HepG2 (cell line): Measurements from ENCODE around the gene ADGRG6. TPM values are rescaled to one million over a fixed set of nuclear protein-coding genes. Genes with fewer than 3 reads are reported as not detected.

Experiments
- HMG20A ChIP-seq: IDR thresholded peaks from 2 replicates; pipeline ENCODE4 v1.6.1; 2016; ENCODE audit warnings: borderline replicate concordance
- MYC ChIP-seq: sonication (generic); formaldehyde crosslinking; IDR thresholded peaks from 2 replicates; pipeline ENCODE4 v1.9.0; 2021; ENCODE audit warnings: missing genetic modification reagents, borderline replicate concordance
- MZF1 ChIP-seq: sonication (generic); formaldehyde crosslinking; IDR thresholded peaks from 2 replicates; pipeline ENCODE4 v1.8.1; 2023; ENCODE audit warnings: mild to moderate bottlenecking, missing genetic modification reagents, borderline replicate concordance
- PITX1 ChIP-seq: sonication (generic); formaldehyde crosslinking; IDR thresholded peaks from 2 replicates; pipeline ENCODE4 v1.5.1; 2020; ENCODE audit warnings: mild to moderate bottlenecking, missing genetic modification reagents
- RORA ChIP-seq: sonication (generic); formaldehyde crosslinking; IDR thresholded peaks from 2 replicates; pipeline ENCODE4 v1.5.0; 2020; ENCODE audit warnings: mild to moderate bottlenecking, missing genetic modification reagents, moderate library complexity
- SOX6 ChIP-seq, 2 experiments: fragments of 450-650 bp in 1 of 2; sonication (generic) in 1 of 2; formaldehyde crosslinking in 1 of 2; IDR thresholded peaks; 2 replicates each; pipeline versions ENCODE4 v1.4.0 to v1.6.1; 2017 to 2020; ENCODE audit warnings: antibody characterized with exemption in 1 of 2, mild to moderate bottlenecking in 1 of 2, missing genetic modification reagents in 1 of 2
- TBX2 ChIP-seq: sonication (generic); formaldehyde crosslinking; IDR thresholded peaks from 2 replicates; pipeline ENCODE4 v1.5.0; 2020; ENCODE audit warnings: missing genetic modification reagents, mild to moderate bottlenecking, borderline replicate concordance
- THAP8 ChIP-seq: sonication (generic); formaldehyde crosslinking; IDR thresholded peaks from 2 replicates; pipeline ENCODE4 v1.5.1; 2020; ENCODE audit warnings: missing genetic modification reagents, mild to moderate bottlenecking, borderline replicate concordance
- U2AF1 ChIP-seq: fragments of 200-400 bp; formaldehyde crosslinking; optimal IDR thresholded peaks from 2 replicates; pipeline ENCODE3; 2017; ENCODE audit warnings: mild to moderate bottlenecking, low read depth, low read length
- ZBTB8A ChIP-seq: sonication (generic); formaldehyde crosslinking; IDR thresholded peaks from 2 replicates; pipeline ENCODE4 v1.4.0; 2020; ENCODE audit warnings: mild to moderate bottlenecking, low read depth, missing genetic modification reagents, borderline replicate concordance
- ZNF563 ChIP-seq: sonication (generic); formaldehyde crosslinking; IDR thresholded peaks from 2 replicates; pipeline ENCODE4 v1.8.0; 2022; ENCODE audit warnings: mild to moderate bottlenecking, moderate library complexity, missing genetic modification reagents
- ZNF7 ChIP-seq: IDR thresholded peaks from 2 replicates; pipeline ENCODE4 v1.6.1; 2016; ENCODE audit warnings: missing biosample characterization, missing genetic modification reagents
- ZNF777 ChIP-seq: sonication (generic); formaldehyde crosslinking; IDR thresholded peaks from 2 replicates; pipeline ENCODE4 v1.4.0; 2020; ENCODE audit warnings: missing genetic modification reagents
- polyA plus RNA-seq, 8 experiments: library from polyadenylated mRNA; depleted of rRNA in 3 of 8; stranded (reverse) in 7 of 8; unstranded in 1 of 8; fragments of >200 nt; fragmentation: Illumina TruSeq in 4 of 8; extraction: Trizol in 4 of 8; gene quantifications; 2 replicates each; pipeline versions ENCODE4 v1.2.1 to v1.2.3, GENCODE V29; 2011 to 2016; ENCODE audit warnings: low read depth in 4 of 8, missing spikeins in 1 of 8, mixed read lengths in 1 of 8; ENCODE audit not compliant: insufficient read depth in 1 of 8
- total RNA-seq, 5 experiments: library from RNA; depleted of rRNA; stranded (reverse); fragments of >200 nt; fragmentation: Illumina TruSeq; extraction: Trizol; gene quantifications; 2 replicates each; pipeline ENCODE4 v1.2.3, GENCODE V29; 2016; ENCODE audit warnings: low read depth in 1 of 5
- TF ChIP-seq, protein P1 (sequence below): sonication (generic); formaldehyde crosslinking; IDR thresholded peaks from 2 replicates; pipeline ENCODE4 v1.9.0; 2021; ENCODE audit warnings: missing genetic modification reagents, mild to moderate bottlenecking, borderline replicate concordance
- TF ChIP-seq, protein P2 (sequence below), 2 experiments: sonication (generic) in 1 of 2; formaldehyde crosslinking in 1 of 2; IDR thresholded peaks; 2 replicates each; pipeline versions ENCODE4 v1.5.1 to v1.6.1; 2011 to 2020; ENCODE audit warnings: borderline replicate concordance in 1 of 2, low read depth in 1 of 2, low read length in 1 of 2, mild to moderate bottlenecking in 1 of 2, missing genetic modification reagents in 1 of 2, moderate library complexity in 1 of 2
- TF ChIP-seq, protein P3 (sequence below): sonication (generic); formaldehyde crosslinking; IDR thresholded peaks from 2 replicates; pipeline ENCODE4 v1.8.0; 2022; ENCODE audit warnings: low read depth, missing genetic modification reagents
- TF ChIP-seq, protein P4 (sequence below): sonication (generic); formaldehyde crosslinking; IDR thresholded peaks from 2 replicates; pipeline ENCODE4 v1.4.0; 2020; ENCODE audit warnings: missing genetic modification reagents
- TF ChIP-seq, protein P5 (sequence below): sonication (generic); formaldehyde crosslinking; IDR thresholded peaks from 2 replicates; pipeline ENCODE4 v1.8.0; 2022; ENCODE audit warnings: missing genetic modification reagents, low read depth, mild to moderate bottlenecking, borderline replicate concordance

The ADGRG6 gene
- total and polyA plus RNA-seq, 2 of the 13 experiments (the other 11 are each of a cell fraction or from before 2014, with no cell fraction given): 129 to 249 TPM

DNA sequence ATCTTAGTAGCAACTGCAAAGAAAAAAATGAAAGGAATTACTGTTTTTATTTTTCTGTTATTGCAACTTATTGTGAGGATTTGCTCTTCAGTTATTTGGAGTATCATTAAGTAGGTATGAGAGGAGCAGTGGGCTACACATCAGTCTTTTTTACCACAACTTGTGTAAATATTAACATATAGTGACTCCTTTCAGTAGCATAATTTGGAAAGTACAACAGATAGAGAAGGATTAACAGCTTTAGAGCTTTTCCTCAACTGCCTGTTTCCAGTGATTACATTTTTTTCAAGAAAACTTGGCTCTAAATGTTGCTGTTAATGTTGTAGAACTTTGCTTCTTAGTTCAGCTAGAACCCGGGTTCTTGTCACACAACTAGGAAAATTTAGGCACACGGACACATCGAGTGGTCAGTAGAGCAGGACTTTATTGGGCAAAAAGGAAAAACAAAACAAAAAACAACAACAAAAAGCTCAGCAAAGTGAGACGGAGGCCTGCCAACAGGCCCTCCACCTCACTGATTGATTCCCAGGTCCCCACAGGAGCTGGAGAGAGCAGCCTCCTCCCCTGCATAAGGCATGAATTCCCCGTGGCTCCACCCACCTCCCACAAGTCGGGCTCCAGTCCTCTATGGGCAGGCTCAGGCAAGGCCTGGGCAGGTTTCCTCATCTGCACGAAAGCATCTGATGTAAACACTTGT lies 75.1 kb downstream of the ADGRG6 start (continued):
- TF ChIP-seq, protein P1, sequence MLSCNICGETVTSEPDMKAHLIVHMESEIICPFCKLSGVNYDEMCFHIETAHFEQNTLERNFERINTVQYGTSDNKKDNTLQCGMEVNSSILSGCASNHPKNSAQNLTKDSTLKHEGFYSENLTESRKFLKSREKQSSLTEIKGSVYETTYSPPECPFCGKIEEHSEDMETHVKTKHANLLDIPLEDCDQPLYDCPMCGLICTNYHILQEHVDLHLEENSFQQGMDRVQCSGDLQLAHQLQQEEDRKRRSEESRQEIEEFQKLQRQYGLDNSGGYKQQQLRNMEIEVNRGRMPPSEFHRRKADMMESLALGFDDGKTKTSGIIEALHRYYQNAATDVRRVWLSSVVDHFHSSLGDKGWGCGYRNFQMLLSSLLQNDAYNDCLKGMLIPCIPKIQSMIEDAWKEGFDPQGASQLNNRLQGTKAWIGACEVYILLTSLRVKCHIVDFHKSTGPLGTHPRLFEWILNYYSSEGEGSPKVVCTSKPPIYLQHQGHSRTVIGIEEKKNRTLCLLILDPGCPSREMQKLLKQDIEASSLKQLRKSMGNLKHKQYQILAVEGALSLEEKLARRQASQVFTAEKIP (CRISPR knock-in tag): no peak
- TF ChIP-seq SOX6 (IDR thresholded peaks at IDR 0.05): no peak
- TF ChIP-seq SOX6 (CRISPR knock-in tag; IDR thresholded peaks at IDR 0.05): peak; percentile 58
- TF ChIP-seq ZNF563 (CRISPR knock-in tag): no peak
- TF ChIP-seq ZBTB8A: no peak
- TF ChIP-seq ZNF777 (CRISPR knock-in tag): no peak
- TF ChIP-seq THAP8 (CRISPR knock-in tag): no peak
- TF ChIP-seq, protein P2, sequence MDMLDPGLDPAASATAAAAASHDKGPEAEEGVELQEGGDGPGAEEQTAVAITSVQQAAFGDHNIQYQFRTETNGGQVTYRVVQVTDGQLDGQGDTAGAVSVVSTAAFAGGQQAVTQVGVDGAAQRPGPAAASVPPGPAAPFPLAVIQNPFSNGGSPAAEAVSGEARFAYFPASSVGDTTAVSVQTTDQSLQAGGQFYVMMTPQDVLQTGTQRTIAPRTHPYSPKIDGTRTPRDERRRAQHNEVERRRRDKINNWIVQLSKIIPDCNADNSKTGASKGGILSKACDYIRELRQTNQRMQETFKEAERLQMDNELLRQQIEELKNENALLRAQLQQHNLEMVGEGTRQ (IDR thresholded peaks at IDR 0.05; ENCODE audit: low read depth, low read length): no peak
- TF ChIP-seq, protein P2 (CRISPR knock-in tag; IDR thresholded peaks at IDR 0.05; ENCODE audit: borderline replicate concordance): no peak
- peak; percentile 69 for TF ChIP-seq TBX2 (CRISPR knock-in tag)
- no peak for TF ChIP-seq MYC
- TF ChIP-seq, protein P3, sequence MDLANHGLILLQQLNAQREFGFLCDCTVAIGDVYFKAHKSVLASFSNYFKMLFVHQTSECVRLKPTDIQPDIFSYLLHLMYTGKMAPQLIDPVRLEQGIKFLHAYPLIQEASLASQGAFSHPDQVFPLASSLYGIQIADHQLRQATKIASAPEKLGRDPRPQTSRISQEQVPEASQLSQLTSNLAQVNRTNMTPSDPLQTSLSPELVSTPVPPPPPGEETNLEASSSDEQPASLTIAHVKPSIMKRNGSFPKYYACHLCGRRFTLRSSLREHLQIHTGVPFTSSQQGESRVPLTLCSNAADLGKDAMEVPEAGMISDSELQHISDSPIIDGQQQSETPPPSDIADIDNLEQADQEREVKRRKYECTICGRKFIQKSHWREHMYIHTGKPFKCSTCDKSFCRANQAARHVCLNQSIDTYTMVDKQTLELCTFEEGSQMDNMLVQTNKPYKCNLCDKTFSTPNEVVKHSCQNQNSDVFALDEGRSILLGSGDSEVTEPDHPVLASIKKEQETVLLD (CRISPR knock-in tag): no peak
- peak; percentile 69 for TF ChIP-seq U2AF1
- TF ChIP-seq MZF1 (CRISPR knock-in tag): no peak
- TF ChIP-seq RORA (CRISPR knock-in tag): no peak
- TF ChIP-seq PITX1 (CRISPR knock-in tag): 0 out of 2 replicates have a peak, but pooled peaks have one; percentile 33
- TF ChIP-seq HMG20A (CRISPR knock-in tag): peak; percentile 16
- TF ChIP-seq, protein P4, sequence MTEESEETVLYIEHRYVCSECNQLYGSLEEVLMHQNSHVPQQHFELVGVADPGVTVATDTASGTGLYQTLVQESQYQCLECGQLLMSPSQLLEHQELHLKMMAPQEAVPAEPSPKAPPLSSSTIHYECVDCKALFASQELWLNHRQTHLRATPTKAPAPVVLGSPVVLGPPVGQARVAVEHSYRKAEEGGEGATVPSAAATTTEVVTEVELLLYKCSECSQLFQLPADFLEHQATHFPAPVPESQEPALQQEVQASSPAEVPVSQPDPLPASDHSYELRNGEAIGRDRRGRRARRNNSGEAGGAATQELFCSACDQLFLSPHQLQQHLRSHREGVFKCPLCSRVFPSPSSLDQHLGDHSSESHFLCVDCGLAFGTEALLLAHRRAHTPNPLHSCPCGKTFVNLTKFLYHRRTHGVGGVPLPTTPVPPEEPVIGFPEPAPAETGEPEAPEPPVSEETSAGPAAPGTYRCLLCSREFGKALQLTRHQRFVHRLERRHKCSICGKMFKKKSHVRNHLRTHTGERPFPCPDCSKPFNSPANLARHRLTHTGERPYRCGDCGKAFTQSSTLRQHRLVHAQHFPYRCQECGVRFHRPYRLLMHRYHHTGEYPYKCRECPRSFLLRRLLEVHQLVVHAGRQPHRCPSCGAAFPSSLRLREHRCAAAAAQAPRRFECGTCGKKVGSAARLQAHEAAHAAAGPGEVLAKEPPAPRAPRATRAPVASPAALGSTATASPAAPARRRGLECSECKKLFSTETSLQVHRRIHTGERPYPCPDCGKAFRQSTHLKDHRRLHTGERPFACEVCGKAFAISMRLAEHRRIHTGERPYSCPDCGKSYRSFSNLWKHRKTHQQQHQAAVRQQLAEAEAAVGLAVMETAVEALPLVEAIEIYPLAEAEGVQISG: peak; percentile 44; the same call in 1 of the 2 replicates
- TF ChIP-seq ZNF7 (CRISPR knock-in tag): no peak
- TF ChIP-seq, protein P5, sequence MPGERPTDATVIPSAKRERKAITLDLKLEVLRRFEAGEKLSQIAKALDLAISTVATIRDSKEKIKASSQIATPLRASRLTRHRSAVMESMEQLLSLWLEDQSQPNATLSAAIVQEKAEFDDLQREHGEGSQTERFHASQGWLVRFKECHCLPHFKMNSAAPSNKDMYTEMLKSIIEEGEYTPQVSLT (CRISPR knock-in tag): no peak
